GM18517 (cell line): ENCODE measurements around the gene CT45A10.
"Not testable (repeated sequence)": the region's sequence is repeated elsewhere in the genome, so short reads cannot be mapped to it uniquely, and the experiment has no call there.

ENCODE experiments used
- ATAC-seq: cut with Tn5 transposase; IDR thresholded peaks from one replicate; pipeline ENCODE4 v1.9.1; 2021; ENCODE audit warnings: mild to moderate bottlenecking, moderate library complexity; ENCODE audit not compliant: unreplicated experiment

Gene CT45A10, protein sequence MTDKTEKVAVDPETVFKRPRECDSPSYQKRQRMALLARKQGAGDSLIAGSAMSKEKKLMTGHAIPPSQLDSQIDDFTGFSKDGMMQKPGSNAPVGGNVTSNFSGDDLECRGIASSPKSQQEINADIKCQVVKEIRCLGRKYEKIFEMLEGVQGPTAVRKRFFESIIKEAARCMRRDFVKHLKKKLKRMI

DNA sequence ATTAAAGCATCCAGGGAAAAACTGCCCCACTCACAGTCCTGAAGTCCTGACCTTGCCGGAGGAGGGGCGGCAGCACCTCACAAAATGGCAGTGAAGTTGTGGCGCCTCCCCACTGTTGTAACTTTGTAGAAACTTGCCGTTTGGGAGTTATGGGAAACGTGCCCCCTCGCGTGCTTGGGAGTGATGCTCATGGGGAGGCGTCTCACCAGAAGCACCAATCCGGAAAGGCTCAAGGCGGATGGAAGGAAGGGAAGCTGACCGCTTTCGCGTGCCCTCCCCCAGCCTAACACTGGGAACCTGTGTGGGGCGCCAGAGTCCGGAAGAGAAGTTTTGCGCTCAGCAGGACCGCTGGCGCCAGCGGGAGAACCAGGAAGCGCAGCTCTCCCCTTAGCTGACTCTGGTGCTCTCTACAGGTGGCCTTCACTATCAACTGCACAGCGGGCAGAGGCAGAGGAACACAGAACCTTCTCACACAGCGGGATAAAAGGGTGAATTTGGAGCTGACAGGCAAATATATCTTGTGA is at the start of gene CT45A10, which contains the start of gene SAGE1:
TSS of gene CT45A10 (minus strand) at position 151 of the 524 bp plus-strand sequence. CDS start 8,100 bp downstream, outside the sequence.
TSS of gene SAGE1 (plus strand) at position 423 of the 524 bp plus-strand sequence. CDS start 2,527 bp downstream, outside the sequence.
- ATAC-seq = no peak

DNA sequence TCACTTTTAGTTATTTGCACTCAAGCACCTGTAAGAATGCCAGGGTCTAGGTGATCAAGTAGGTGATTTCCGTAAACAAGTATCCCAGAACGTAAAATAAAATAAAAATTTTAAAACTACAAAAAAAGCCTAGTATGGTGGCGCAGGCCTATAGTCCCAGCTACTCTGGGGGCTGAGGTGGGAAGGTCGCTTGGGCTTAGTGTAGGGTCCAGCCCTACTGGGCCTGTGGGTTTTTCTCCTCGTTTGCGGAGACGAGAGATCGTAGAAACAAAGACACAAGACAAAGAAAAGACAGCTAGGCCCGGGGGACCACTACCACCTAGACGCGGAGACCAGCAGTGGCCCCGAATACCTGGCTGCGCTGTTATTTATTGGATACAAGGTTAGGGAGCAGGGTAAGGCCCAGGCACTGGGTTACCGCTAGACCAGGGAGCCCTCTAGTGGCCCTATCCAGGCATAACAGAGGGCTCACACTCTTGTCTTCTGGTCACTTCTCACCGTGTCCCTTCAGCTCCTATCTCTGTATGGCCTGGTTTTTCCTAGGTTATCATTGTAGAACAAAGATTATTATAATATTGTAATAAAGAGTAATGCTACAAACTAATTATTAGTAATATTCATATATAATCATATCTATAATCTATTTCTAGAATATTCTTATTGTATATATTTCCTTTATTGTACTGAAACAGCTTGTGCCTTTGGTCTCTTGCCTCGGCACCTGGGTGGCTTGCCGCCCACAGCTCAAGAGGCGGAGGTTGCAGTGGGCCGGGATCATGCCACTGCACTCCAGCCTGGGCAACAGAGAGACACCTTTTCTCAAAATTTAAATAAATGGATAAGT is 38.6 kb upstream of the CT45A10 start:
- ATAC-seq = no peak

DNA sequence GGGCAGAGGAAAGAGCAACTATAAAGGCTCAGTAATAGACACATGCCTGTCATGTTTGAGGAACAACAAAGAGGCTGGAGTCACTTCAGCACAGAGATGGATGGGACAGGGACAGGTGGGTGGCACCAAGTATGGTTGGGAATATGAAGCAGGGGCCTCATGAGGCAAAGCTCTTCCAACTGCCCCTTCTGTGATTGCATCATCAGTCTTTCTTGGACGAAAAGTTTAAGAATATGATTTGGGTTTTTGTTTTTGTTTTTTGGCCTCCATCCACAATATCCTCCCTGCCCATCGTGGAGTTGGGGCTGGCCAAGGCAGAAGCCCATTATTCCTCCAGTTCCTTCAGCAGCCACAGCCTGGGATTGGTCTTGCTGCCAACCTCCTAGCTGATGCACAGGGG is 34.7 kb upstream of the CT45A10 start:
- no peak for ATAC-seq

DNA sequence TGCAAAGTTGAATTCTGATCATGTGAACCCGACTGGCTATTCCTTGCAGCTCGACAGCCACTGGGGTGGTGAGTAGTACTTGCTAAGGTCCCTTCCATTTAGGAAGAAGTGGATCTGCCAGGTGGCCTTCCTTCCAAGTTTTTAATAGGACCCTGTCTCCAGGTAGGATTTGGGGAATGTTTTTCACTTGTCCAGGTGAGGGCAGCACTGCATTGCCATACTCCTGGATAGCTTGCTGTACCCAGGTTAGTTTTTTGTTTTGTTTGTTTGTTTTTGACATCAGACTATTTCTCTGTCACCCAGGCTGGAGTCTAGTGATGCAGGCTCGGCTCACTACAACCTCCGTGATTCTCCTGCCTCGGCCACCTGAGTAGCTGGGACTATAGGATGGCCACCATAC is 30.1 kb upstream of the CT45A10 start:
- ATAC-seq = no peak

DNA sequence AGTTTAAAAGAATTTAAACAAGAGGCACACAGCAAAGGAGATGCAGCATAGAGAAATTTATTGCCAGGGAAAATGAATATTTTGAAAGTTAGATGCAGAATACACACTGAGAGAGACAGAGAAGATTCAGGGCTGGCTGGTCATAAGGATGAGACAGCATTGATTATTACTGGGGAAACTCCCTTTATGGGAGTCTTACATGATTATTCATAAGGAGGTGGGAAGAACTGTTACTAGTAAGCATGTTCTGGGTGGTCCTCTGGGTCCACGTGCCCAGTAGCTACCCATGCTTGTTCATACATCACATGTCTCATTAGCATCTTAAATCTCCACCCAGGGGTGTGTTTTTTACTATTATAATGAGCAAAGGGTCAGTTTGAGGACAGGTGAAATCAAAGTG is 27.3 kb upstream of the CT45A10 start:
- not testable (repeated sequence) for ATAC-seq

DNA sequence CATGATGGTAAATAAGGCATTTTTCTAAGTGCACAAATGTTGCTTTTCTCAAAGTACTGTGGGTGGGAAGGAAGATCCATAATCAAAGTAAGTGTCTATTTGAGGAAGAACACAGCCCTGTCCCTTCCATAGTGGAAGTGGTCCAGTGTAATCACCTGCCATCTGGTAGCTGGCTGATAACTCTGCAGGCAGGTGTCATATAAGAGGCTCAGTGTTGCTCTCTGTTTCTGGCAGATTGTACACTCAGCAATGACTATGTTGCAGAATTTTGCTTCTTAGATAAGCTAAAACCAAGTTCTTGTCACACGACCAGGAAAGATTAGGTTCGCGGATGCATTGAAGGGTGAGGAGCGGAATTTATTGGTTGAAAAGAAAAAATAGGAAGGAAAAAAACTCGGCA is 21.2 kb upstream of the CT45A10 start:
- ATAC-seq = no peak

DNA sequence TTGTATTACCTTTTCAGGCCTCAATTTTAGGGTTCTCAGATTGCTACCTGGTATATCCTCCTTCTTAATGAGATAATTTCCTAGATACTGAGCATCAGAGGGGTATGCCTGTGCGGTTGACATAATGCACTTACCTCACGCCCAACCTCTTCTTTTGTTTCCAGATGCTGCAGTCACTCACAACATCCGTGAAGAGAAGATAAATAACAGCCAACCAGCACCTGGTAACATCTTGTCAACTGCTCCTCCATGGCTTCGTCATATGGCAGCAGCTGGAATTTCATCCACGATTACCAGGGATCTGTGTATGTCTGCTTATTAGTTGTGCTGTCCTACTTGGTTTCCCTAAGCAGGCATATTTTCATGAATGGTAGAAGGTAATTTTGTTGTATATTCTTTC is 17.0 kb upstream of the CT45A10 start:
- no peak for ATAC-seq

DNA sequence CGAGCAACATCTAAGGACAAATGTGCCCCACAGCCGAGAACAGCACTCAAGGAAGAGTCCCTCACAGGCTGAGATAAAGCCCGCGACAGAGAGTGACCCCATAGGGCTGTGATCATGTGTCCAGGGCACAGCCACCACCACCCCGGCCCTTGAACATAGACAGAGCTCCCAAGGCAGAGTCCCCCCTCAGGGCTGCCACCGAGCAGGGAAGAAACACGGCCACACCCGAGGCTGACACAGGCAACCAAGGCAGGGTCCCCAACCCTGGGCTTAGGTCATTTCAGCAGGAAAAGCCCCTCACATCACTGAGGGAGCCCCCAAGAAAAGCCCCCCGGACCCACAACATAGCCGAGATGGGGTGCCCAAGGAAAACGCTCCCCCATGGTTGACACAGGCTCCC is 463 bp downstream of the CT45A10 start:
- no peak for ATAC-seq

DNA sequence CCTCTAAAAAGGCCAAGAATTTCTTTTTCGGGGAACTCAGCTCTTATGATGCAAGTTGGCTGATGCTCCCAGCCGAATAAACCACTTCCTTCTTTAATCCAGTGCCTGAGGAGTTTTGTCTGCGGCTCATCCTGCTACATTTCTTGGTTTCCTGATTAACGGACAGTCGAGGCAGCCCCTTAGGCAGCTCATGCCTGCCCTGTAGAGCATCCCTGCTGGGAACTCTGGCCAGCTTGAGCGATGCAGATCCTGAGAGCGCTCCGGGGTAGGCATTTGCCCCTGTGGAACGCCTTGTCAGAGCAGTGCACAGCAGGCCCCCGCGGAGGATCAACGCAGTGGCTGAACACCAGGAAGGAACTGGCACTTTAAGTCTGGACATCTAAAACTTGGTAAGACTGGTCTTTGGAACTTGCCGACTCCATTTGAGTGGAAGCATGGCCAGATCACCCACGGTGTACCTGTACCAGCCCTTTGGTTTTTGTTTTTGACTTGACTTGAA is 3.1 kb downstream of the CT45A10 start:
- no peak for ATAC-seq

DNA sequence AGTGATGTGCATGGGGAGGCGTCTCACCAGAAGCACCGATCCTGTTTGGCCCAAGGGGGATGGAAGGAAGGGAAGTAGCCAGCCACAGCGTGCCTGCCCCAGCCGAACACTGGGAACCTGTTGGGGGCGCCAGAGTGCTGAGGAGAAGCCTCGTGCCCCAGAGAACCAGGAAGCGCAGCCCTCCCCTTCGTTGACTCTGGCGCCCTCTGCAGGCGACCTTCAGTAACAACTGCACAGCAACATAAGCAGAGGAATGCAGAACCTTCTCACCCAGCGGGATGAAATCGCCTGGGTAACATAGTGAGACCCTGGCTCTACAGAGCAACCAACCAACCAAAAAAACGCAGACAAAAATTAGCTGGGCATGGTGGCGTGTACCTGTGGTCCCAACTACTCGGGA is 4.3 kb downstream of the CT45A10 start:
- ATAC-seq = not testable (repeated sequence)

DNA sequence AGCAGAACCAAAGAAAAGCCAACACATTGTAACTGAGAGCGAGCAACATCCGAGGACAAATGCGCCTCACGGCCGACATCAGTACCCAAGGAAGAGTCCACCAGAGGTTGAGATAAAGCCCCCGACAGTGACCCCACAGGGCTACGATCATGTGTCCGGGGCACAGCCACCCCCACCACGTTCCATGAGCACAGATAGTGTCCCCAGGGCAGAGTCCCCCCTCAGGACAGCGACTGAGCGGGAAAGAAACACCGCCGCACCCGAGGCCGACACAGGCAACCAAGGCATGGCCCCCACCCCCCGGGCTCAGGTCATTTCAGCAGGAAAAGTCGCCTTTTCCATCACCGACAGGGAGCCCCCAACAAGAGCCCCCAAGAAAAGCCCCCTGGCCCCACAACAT is 5.0 kb downstream of the CT45A10 start:
- ATAC-seq = not testable (repeated sequence)

DNA sequence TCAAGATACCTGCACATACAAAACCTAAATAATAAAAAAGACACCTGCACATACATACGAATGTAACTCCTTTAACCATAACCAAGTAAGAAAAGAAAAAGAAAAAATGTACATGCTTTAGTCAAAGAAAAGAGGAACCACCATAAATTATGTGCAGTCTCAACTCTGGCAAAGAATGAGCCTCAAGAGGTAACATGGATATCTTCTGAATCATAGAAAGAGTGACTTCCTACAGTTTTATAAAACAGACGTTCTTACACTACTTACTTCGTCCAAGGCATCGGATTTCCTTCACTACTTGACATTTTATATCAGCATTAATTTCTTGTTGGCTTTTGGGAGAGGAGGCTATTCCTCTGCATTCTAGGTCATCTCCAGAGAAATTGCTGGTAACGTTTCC is 10.5 kb downstream of the CT45A10 start:
- not testable (repeated sequence) for ATAC-seq

DNA sequence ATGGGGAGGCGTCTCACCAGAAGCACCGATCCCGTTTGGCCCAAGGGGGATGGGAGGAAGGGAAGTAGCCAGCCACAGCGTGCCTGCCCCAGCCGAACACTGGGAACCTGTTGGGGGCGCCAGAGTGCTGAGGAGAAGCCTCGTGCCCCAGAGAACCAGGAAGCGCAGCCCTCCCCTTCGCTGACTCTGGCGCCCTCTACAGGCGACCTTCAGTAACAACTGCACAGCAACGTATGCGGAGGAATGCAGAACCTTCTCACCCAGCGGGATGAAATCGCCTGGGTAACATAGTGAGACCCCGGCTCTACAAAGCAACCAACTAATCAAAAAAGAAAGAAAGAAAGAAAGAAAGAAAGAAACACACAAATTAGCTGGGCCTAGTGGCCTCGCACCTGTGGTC is 21.5 kb downstream of the CT45A10 start, which contains the start of gene CT45A9:
TSS of gene CT45A9 (minus strand) at position 101 of the 400 bp plus-strand sequence. CDS start 3,751 bp downstream, outside the sequence.
- not testable (repeated sequence) for ATAC-seq

DNA sequence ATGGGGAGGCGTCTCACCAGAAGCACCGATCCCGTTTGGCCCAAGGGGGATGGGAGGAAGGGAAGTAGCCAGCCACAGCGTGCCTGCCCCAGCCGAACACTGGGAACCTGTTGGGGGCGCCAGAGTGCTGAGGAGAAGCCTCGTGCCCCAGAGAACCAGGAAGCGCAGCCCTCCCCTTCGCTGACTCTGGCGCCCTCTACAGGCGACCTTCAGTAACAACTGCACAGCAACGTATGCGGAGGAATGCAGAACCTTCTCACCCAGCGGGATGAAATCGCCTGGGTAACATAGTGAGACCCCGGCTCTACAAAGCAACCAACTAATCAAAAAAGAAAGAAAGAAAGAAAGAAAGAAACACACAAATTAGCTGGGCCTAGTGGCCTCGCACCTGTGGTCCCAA is 38.8 kb downstream of the CT45A10 start, which contains the start of gene CT45A8:
TSS of gene CT45A8 (minus strand) at position 101 of the 400 bp plus-strand sequence. CDS start 3,755 bp downstream, outside the sequence.
- not testable (repeated sequence) for ATAC-seq

DNA sequence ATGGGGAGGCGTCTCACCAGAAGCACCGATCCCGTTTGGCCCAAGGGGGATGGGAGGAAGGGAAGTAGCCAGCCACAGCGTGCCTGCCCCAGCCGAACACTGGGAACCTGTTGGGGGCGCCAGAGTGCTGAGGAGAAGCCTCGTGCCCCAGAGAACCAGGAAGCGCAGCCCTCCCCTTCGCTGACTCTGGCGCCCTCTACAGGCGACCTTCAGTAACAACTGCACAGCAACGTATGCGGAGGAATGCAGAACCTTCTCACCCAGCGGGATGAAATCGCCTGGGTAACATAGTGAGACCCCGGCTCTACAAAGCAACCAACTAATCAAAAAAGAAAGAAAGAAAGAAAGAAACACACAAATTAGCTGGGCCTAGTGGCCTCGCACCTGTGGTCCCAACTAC is 56.1 kb downstream of the CT45A10 start, which contains the start of gene CT45A7:
TSS of gene CT45A7 (minus strand) at position 101 of the 400 bp plus-strand sequence. CDS start 3,747 bp downstream, outside the sequence.
- not testable (repeated sequence) for ATAC-seq
